ENCODE results near the gene ALKBH3.

ALKBH3 gene

DNA sequence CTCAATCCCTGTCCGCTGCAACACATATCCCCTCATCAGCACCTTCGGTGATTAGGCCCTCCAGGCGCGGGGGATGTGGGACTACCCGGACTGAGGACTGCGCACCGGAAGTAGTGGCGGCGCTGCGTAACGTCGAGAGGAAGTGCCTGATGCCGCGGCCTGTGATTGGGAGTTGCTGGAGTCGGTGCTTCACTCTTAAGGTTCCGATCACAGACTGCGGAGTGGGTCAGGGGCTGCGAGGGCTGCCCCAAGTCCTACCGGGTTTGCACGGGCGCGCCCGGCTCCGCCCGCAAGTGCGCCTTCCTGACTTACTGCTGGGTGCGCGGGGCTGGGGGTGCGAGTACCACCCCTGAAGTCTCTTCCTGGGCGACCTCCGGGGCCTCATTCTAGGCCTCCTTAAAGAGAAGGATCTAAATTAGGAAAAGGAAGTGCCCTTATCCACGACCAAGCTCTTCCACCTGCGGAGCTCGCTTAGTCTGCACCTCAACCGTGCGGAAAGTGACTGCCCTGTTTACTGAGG is at the start of gene ALKBH3:
Gene ALKBH3 (plus strand): TSS at position 192 of the 520 bp plus-strand sequence. CDS start 1,822 bp downstream, outside the sequence.
- DNase-seq: peak; percentile 94

DNA sequence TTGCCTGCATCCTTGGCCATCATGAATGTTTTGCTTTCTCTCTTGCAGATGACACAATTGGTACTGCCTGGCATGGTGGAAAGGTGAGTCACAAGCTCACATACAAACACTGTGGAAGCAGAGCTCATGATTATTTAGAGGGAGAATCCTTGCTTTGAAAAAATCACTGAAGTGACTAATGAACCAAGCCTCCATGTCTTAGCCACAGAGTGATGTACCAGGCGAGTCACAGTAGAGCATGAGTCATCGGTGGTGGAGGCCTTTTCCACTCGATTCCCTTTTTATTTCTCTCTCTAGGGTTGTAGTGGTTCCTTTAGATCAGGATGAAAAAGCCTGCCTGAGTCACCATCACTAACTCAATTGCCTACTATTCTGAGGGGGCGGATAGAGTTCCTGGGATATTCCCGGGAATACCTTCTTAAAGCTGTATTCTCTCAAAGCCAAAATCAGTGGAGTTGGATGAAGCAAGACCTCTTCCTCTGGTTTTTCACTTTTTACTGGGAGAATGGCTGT is 49.6 kb upstream of the ALKBH3 start:
- DNase-seq: peak; percentile 54

- no peak for DNase-seq
Measured at GRCh38 chr11:43832536-43832935, 48.1 kb upstream of the ALKBH3 start.

DNA sequence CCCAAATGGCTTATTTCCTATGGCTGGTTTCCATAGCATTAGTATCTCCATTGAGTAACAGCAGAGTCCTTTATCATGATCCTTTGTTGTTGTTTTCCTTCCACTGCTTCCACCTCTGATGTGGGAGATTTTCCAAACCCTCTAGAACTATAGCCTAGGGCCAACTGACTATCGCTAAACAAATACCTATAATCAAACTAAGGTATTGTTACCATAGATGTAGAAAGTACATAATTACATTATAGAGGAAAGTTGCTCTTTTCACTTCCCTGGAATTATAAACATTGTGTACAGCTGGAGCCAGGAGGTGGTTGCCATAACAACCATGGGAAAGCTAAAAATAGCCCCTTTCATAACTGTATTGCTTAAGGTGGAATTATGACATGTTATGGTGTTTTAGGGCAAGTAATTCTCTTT is 47.0 kb upstream of the ALKBH3 start:
- no peak for DNase-seq

GRCh38 chr11:43834286-43834685 is 46.3 kb upstream of the ALKBH3 start:
- DNase-seq: no peak

GRCh38 chr11:43835104-43835503 is 45.5 kb upstream of the ALKBH3 start:
- DNase-seq: no peak

DNA sequence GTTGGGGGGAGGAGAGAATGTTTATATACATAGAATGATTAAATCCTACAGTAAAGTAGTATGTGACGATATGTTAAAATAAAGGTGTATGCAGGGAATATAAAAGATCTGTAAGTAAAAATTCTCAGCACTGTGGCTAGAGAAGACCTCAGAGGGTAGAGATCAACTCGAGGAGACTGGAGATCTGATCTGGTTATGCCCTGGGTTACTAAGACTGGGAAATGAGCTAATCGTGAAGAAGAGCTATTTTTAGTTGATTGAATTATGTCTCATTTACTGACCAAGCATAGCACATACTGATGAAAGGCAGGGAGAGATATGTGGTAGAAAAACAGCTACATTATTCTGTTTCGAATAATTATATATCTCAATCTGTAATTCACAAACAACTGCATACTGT is 42.8 kb upstream of the ALKBH3 start:
- no peak for DNase-seq

- no peak for DNase-seq
Measured at GRCh38 chr11:43842021-43842420, 38.6 kb upstream of the ALKBH3 start.

- DNase-seq: no peak
Measured at GRCh38 chr11:43845816-43846215, 34.8 kb upstream of the ALKBH3 start.

DNA sequence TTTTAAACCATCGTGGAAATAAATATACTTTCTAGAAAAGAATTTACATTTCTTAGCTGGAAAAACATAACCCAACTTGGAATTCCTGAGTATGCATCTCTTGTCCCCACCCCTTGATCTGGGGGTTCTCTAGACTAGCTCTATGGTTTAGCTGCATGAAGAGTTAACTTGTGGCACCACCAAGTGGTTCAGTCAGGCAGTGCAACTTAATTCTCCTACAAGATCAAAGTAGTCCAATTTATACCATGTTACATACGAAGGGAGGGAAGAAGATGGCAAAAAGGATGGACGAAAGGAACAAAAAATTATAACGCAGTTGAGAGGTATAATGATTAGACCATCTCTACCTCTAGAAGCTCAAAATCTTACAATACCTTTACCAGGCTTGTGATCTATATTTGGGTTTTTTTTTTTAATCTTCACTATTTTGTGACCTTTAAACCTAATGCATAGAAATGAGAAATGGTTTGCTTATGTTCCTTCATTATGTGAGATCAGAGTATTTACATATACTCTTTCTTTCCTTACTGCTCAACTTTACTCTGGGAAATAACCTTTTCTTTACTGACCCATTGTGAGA is 28.5 kb upstream of the ALKBH3 start:
- DNase-seq: peak; percentile 63

- no peak for DNase-seq
Measured at GRCh38 chr11:43853781-43854180, 26.9 kb upstream of the ALKBH3 start.

- DNase-seq: no peak
Measured at GRCh38 chr11:43856993-43857392, 23.6 kb upstream of the ALKBH3 start.

DNA sequence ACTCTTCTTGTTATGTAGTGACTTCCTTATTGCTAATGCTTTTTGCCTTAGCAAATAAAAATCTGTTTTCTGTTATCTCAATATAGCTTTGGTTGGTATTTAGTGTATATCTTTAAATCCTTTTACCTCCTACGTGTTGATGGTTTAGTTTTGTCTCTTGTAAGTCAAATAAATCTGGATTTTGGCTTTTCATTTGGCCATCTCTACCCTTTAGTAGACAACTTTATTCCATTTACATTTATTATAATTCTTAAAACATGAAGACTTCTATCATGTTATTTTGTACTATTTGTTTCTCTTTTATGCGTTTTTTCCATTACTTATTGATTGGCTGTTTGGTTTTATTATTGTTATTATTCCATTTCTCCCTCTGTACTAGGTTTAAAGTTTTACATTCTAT is 19.5 kb upstream of the ALKBH3 start:
- DNase-seq: no peak

- DNase-seq: no peak
Measured at GRCh38 chr11:43866520-43866919, 14.1 kb upstream of the ALKBH3 start.

GRCh38 chr11:43866969-43867368 is 13.7 kb upstream of the ALKBH3 start:
- no peak for DNase-seq

- DNase-seq: no peak
Measured at GRCh38 chr11:43868852-43869567, 11.6 kb upstream of the ALKBH3 start.

- no peak for DNase-seq
Measured at GRCh38 chr11:43871051-43871450, 9.6 kb upstream of the ALKBH3 start.

DNA sequence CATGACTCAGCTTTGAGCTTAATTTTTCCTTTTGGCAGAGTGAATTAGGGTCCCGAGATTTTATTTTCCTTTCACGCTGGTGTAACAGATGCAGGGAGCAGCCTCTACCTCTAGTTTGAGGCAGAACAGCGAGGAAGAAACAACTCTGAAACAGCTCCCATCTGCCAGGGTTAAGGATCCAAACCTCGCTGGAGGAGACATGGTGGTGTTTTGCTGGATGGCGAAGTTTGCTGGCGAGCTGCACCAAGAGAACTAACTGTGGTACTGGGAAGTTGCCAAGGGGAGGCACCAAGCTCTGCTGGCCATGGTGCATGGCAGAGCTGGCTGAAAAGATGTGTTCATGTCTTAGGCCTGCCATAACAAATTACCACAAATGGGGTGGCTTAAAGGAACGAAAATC is 7.6 kb upstream of the ALKBH3 start:
- DNase-seq: no peak

DNA sequence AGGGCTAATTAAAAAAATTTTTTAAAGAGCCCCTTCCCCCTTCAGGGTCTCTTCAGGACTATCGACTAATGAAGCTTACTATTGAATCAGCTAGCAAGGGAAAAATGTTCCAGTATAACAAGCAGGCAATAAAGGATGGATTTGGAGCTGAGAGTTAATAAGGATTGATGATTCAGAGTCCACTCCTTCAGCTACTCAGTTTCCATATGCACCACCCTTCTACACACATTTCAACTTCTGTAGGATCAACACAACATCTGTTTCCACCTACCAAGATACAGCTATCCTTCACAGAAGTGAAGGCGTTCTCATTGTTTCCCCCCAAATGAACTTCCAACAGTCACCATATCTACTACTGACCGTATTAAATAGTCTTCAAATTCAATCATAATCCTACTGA is 6.6 kb upstream of the ALKBH3 start:
- no peak for DNase-seq

DNA sequence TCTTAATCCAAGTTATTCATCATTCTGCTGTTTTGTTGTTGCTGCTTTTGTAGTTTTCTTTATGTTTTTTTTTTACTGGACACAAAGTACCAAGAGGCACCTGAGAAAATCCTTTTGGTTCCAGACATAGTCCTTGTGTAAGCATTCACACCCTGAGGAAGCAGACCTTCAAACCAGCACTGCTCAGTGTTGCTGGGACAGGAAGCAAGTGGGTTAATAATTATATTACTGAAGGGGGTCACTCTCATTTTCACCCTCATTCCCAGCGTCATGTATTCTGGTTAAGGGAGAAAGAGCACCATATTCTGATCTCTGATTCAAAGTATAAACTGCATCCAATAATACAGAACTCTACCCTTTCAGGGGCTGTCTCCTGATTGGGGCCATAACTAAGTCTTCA is 5.9 kb upstream of the ALKBH3 start:
- no peak for DNase-seq

DNA sequence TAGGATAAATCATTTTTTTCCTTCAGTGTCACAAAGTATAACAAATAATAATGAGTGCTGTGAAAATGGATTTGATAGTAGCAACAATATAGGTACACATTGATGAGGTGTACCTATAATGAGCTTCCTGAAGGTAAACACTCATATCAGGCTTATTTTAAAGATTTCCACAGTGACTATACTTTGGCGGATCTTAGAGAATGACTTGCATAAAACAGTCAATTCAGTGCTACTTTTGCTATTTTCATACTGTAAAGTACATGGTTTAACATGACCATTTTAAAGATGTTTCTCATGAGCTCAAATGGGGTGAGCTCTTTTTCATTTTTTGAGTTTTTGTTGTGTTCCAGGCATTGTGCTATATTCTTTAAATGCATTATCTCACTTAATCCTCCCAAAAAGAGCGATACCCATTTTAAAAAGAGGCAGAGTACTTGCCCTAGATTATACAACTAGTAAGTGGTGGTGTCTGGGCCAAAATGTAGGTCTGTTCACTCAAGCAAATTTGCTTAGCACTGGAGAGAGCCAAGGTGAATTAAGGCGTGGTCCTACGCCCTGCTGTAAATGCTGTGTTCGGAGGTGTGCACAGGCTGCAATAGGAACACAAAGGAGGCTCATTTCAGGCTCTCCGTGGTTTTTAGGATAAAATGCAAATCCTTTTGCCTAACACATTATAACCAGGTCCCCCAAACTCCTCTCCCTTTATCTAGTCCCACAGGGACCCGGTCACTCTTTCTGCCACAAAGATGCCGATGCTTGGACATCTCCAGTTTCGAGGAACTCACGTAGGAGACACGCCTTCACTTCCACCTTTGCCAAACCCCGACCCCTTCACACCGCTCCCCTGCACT is 617 bp upstream of the ALKBH3 start:
- no peak for DNase-seq

DNA sequence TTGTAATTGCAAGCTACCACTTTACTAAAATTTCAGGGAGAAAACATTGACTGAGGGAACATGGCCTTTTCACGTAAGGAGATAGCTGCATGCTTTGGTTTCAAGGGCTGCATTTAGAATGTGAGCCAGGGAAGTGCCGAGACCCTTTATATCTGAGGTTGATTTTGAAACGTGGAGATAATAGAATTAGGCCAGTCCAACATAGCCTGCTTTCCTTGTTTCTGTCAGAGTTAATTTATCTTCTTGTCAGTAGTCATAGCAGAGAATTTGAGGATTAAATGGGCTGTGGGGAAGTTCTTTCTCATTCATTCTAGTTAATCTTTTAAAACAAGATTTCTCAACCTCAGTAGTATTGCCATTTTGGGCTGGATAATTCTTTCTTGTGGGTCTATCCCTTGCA is 12.2 kb downstream of the ALKBH3 start:
- DNase-seq: no peak

DNA sequence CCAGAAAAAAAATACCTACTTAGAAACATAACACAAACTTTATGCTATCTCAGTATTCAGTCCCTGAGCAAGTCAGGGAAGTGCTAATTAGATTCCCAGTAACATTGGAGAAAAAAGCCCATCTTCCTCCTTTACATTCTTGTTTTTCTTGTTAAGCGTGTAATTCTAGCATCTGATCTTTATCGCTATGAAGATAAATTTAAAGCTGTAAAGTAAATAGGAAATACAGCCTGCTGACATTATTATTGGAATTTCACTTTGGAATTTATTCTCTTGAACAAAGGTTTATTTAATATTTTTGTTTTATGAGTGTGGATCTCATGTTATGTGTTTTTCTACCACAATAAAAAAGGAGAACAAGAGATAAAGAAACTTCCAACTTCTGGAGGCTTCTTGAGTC is 13.9 kb downstream of the ALKBH3 start:
- no peak for DNase-seq

GRCh38 chr11:43895601-43896000 is 15.0 kb downstream of the ALKBH3 start:
- DNase-seq: no peak
